GM10248 (cell line): ENCODE data around the gene TCF7L2.

Experiments used
- CTCF ChIA-PET: fragments of 300-600 bp; sonication (Branson Sonifier 250); formaldehyde crosslinking; extraction: SDS; loops from one replicate; lab custom pipeline; 2021; ENCODE audit warnings: antibody characterized with exemption; lab: Yijun Ruan, JAX
- POLR2A ChIA-PET: fragments of 350-650 bp; sonication (Branson Sonifier 250); formaldehyde crosslinking; extraction: SDS; loops from one replicate; lab custom pipeline; 2020; ENCODE audit warnings: antibody characterized with exemption; lab: Yijun Ruan, JAX
- DNase-seq: peaks from one replicate; pipeline ENCODE4 v3.0.0; 2012; ENCODE audit errors: extremely low spot score
- CTCF ChIP-seq: IDR thresholded peaks from 2 replicates; pipeline ENCODE4 v1.5.1; 2012; ENCODE audit warnings: mild to moderate bottlenecking, low read depth; ENCODE audit errors: extremely low read depth, missing control alignments, control extremely low read depth

TCF7L2 gene

GRCh38 chr10:113095419-113096127 lies 145.5 kb downstream of the TCF7L2 start:
- DNase-seq, result no peak
- ChIA-PET POLR2A (no interaction called here), CTCF (interaction anchor here (1.4 kb wide), 1 partner anchor 15 kb away, joined by 3 read pairs; no protein-coding TSS in a partner anchor)
- no peak for TF ChIP-seq CTCF

DNA sequence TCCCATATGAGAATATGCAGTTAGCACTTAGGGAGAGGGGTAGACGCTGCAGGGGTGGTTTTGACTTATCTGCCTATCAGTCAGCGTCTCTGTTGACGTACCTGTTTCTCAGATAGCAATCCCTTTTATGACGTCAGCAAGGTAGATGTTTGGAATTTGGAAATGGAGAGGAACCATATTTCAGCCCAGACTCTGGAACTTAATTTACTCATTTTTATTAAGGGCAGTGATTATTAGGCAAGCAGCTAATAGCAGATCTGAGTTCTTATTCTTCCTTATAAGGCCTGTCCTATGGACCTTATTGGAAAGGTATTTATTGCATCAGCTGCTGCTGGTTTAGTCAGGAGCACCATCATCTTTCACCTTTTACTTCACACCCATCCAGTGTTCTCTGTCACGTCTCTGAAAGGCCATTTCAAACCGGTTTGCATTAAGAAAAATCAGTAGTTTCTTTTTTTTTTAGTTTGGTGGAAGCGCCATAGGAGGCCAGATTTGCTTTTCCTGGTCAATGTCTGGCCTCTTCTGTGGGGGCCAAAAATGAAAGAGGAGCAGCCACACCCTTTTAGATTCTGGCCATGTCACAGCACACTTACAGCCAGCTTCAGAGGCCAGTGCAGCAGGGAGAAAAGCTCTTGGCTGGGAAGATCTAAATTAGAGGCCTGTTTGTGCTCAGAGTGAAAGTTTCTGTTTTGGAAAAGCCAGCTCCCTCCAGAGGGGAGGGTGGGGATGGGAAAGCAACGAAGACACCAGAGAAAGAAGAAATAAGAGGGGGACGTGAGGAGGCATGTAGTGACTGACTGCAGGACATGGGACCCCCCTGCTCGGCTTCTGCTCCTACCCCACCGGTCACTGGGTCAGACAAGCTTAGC lies 146.3 kb downstream of the TCF7L2 start:
- CTCF ChIA-PET, result interaction anchor here (1.1 to 1.3 kb wide), 2 partner anchors 13 to 425 kb away, joined by 3 read pairs; no protein-coding TSS in a partner anchor
- POLR2A ChIA-PET, result no interaction called here
- DNase-seq, result no peak
- no peak for TF ChIP-seq CTCF

- CTCF ChIA-PET, result interaction anchor here (1.1 to 1.3 kb wide), 2 partner anchors 12 to 424 kb away, joined by 3 read pairs; no protein-coding TSS in a partner anchor
- no peak for DNase-seq
- POLR2A ChIA-PET, result no interaction called here
- TF ChIP-seq CTCF, result no peak
Measured at GRCh38 chr10:113097036-113097435, 147.0 kb downstream of the TCF7L2 start.

DNA sequence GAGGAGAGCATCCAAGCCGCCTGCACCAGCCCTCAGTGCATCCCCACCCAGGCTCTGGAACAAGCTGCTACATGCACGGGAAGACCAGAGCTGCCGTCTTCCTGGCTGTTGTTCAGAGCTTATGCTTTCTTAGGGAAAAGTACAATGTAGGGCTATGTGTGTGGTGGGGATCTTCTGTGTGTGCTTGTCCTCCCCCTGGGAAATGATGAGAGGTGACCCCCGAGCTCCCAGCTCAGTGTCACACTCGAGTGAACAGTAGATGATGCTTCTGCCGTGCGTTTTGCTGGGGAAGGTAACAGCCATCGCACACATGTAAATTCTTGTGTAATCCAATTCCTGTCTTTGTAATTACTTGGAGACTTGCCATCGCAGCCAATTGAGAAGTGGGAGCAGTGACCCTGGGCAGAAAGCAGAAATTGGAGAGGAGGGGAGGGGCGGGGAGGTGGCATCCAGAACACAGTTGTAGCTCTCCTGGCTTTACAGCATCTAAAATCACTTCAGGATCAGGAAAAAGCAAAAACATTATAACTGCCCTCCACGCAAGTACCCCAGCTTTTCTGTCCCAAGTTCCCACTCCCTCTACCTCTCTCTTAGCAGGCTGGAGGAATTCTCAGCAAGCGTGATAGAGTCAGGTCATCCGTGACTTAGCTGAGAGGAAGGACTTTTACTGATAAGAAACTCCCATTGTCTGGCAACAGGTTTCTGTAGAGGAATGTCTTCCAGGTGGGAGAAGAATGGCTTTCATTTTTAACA lies 149.6 kb downstream of the TCF7L2 start:
- no peak for TF ChIP-seq CTCF
- DNase-seq, result no peak
- CTCF ChIA-PET, result no interaction called here
- POLR2A ChIA-PET, result no interaction called here

GRCh38 chr10:113100281-113100680 lies 150.2 kb downstream of the TCF7L2 start:
- no peak for DNase-seq
- ChIA-PET CTCF (no interaction called here), POLR2A (no interaction called here)
- no peak for TF ChIP-seq CTCF
